CD4-positive, alpha-beta memory T cell (primary cell): Measurements from ENCODE around the gene KRTAP10-5. TPM values are rescaled to one million over a fixed set of nuclear protein-coding genes. Genes with fewer than 3 reads are reported as not detected.
A peak's percentile ranks its signal among the peaks of the same experiment; 100 is the strongest.

ENCODE experiments used
- CTCF ChIA-PET: fragments of 350-600 bp; sonication (Branson Sonifier 250); formaldehyde crosslinking; loops from one replicate; lab custom pipeline; 2021; ENCODE audit warnings: inconsistent platforms; ENCODE audit not compliant: partially characterized antibody; lab: Charles Lee
- POLR2A ChIA-PET: fragments of 350-600 bp; sonication (Branson Sonifier 250); formaldehyde crosslinking; loops from one replicate; lab custom pipeline; 2021; ENCODE audit not compliant: partially characterized antibody; lab: Charles Lee
- DNase-seq, 5 donors: peaks; one replicate each; pipeline versions ENCODE4 v3.0.0 to v3.0.0-alpha.2; 2020 to 2022; ENCODE audit warnings: mixed read lengths in 1 of 5
- H3K27ac ChIP-seq: one replicate; pipeline ENCODE4 v1.7.0; 2013; ENCODE audit warnings: low read depth, low read length
- H3K27me3 ChIP-seq: 2 replicates; pipeline ENCODE4 v1.7.0; 2013; ENCODE audit warnings: mild to moderate bottlenecking, low read length, moderate library complexity; ENCODE audit not compliant: insufficient read depth
- H3K36me3 ChIP-seq: 2 replicates; pipeline ENCODE4 v1.7.0; 2013; ENCODE audit warnings: mild to moderate bottlenecking, low read length, moderate library complexity; ENCODE audit not compliant: insufficient read depth
- H3K4me1 ChIP-seq: 2 replicates; pipeline ENCODE4 v1.7.0; 2013; ENCODE audit warnings: mild to moderate bottlenecking, low read length, moderate library complexity; ENCODE audit not compliant: insufficient read depth
- H3K4me3 ChIP-seq, 2 donors: one replicate each; pipeline ENCODE4 v1.7.0; 2013; ENCODE audit warnings: low read length in 2 of 2, mild to moderate bottlenecking in 1 of 2
- H3K9me3 ChIP-seq, 2 donors: one replicate each; pipeline ENCODE4 v1.7.0; 2013; ENCODE audit warnings: low read length in 2 of 2, control low read depth in 1 of 2; ENCODE audit not compliant: control insufficient read depth in 1 of 2
- H3K27ac Mint-ChIP-seq, 7 donors: one replicate each; pipeline ENCODE4 v1.8.0; 2020 to 2021; ENCODE audit warnings: mixed read lengths in 7 of 7, mild to moderate bottlenecking in 6 of 7, inconsistent platforms in 3 of 7, moderate library complexity in 3 of 7
- H3K27me3 Mint-ChIP-seq, 2 donors: one replicate each; pipeline ENCODE4 v1.8.0; 2020 to 2021; ENCODE audit warnings: mixed read lengths in 2 of 2
- H3K36me3 Mint-ChIP-seq, 2 donors: one replicate each; pipeline ENCODE4 v1.8.0; 2020 to 2021; ENCODE audit warnings: mixed read lengths in 2 of 2, inconsistent platforms in 1 of 2, mild to moderate bottlenecking in 1 of 2
- H3K4me1 Mint-ChIP-seq, 4 donors: one replicate each; pipeline ENCODE4 v1.8.0; 2020 to 2021; ENCODE audit warnings: mixed read lengths in 4 of 4, mild to moderate bottlenecking in 1 of 4
- H3K4me3 Mint-ChIP-seq, 8 donors: one replicate each; pipeline ENCODE4 v1.8.0; 2020 to 2021; ENCODE audit warnings: mixed read lengths in 8 of 8, mild to moderate bottlenecking in 7 of 8, moderate library complexity in 6 of 8, inconsistent platforms in 3 of 8
- H3K9me3 Mint-ChIP-seq, 8 donors: one replicate each; pipeline ENCODE4 v1.8.0; 2020 to 2021; ENCODE audit warnings: mixed read lengths in 8 of 8, mild to moderate bottlenecking in 5 of 8, inconsistent platforms in 3 of 8, moderate library complexity in 1 of 8
- intact Hi-C: fragments of 100-400 bp; cut with micrococcal nuclease; formaldehyde crosslinking; loops from one replicate; pipeline ENCODE4 v1.15.1; 2023
- polyA plus RNA-seq, 2 donors: library from polyadenylated mRNA; unstranded; fragments of 300-500 nt; fragmentation: Illumina TruSeq; gene quantifications; one replicate each; pipeline ENCODE4 v1.2.3, GENCODE V29; 2021
- total RNA-seq, 2 experiments: library from RNA; stranded (reverse); gene quantifications; one replicate each; pipeline ENCODE4 v1.2.3, GENCODE V29; 2021

The KRTAP10-5 gene
- total and polyA plus RNA-seq, 4 experiments from 2014 or later = not detected

- Mint-ChIP-seq H3K9me3 (peaks cover 0 to 36% (median 27%) of the 10 kb centered on the region in 8 donors), H3K36me3 (peaks cover 13 to 27% of the 10 kb centered on the region in 2 donors), H3K4me1 (peaks cover 19 to 35% (median 28%) of the 10 kb centered on the region in 4 donors), H3K27me3 (no peaks in the 10 kb centered on the region), H3K27ac (peak overlapping the region in 1 of 7 donors; percentile 42), H3K4me3 (no peak overlapping the region)
- no peaks in the 10 kb centered on the region for H3K36me3 ChIP-seq
- H3K4me1 ChIP-seq = peaks cover 20% of the 10 kb centered on the region
- no peaks in the 10 kb centered on the region for H3K27me3 ChIP-seq
- POLR2A ChIA-PET = interaction anchor here (0.6 to 3.1 kb wide), 2 partner anchors 108 to 536 kb away, joined by 3 to 36 read pairs; partner anchors contain the start of gene KRTAP12-3
- no peak for DNase-seq
- intact Hi-C loops = loop anchor here (10.0 kb wide), 1 partner anchor 65 kb away; the partner anchor contains the start of gene KRTAP10-8
- CTCF ChIA-PET = no interaction called here
- H3K4me3 ChIP-seq = no peak overlapping the region
- no peak overlapping the region for H3K27ac ChIP-seq
- H3K9me3 ChIP-seq = no peaks in the 10 kb centered on the region
Observed at GRCh38 chr21:44549525-44550211, 30.7 kb downstream of the KRTAP10-5 start.

GRCh38 chr21:44548922-44549321 is 31.5 kb downstream of the KRTAP10-5 start:
- Histone ChIP-seq H3K4me3 (no peak overlapping the region), H3K27ac (no peak overlapping the region), H3K36me3 (no peaks in the 10 kb centered on the region), H3K4me1 (peaks cover 20% of the 10 kb centered on the region), H3K27me3 (no peaks in the 10 kb centered on the region), H3K9me3 (no peaks in the 10 kb centered on the region)
- no peak for DNase-seq
- H3K4me1 Mint-ChIP-seq = peaks cover 19 to 35% (median 28%) of the 10 kb centered on the region in 4 donors
- intact Hi-C loops = loop anchor here (10.0 kb wide), 1 partner anchor 66 kb away; the partner anchor contains the start of gene KRTAP10-8
- peak overlapping the region in 2 of 8 donors; percentile 26 to 53 for H3K4me3 Mint-ChIP-seq
- peaks cover 13 to 27% of the 10 kb centered on the region in 2 donors for H3K36me3 Mint-ChIP-seq
- ChIA-PET POLR2A (interaction anchor here (3.1 kb wide), 1 partner anchor 109 kb away, joined by 36 read pairs; the partner anchor contains the start of gene KRTAP12-3), CTCF (no interaction called here)
- peaks cover 0 to 38% (median 27%) of the 10 kb centered on the region in 8 donors for H3K9me3 Mint-ChIP-seq
- H3K27ac Mint-ChIP-seq = peak overlapping the region in 2 of 7 donors; percentile 41 to 54
- no peaks in the 10 kb centered on the region for H3K27me3 Mint-ChIP-seq

DNA sequence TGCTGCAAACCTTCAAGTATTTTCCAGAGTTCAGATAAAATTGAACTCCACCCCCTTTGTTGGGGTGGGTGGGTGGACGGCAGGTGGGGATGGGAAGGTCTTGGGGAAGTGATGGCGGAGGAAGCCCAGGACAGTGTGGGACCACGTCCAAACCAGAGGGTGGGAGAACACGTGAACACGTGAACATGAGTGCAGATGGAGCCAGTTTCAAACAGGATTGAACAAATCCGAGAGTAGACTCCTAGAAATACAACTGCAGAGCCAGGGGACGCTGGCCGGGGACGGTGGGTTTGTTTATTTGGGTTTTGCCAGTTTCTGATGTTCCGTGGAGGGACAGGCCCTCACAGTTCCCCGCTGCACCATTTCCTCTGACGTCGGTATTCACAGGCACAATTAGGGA is 32.0 kb downstream of the KRTAP10-5 start:
- Histone ChIP-seq H3K27ac (no peak overlapping the region), H3K4me1 (peaks cover 20% of the 10 kb centered on the region), H3K4me3 (no peak overlapping the region), H3K27me3 (no peaks in the 10 kb centered on the region), H3K9me3 (no peaks in the 10 kb centered on the region), H3K36me3 (no peaks in the 10 kb centered on the region)
- CTCF ChIA-PET = interaction anchor here (1.7 kb wide), 2 partner anchors 12 to 194 kb away, joined by 7 to 8 read pairs; no protein-coding TSS in a partner anchor
- no peaks in the 10 kb centered on the region for H3K27me3 Mint-ChIP-seq
- peak overlapping the region in 5 of 7 donors; percentile 41 to 96 (median 87) for H3K27ac Mint-ChIP-seq
- POLR2A ChIA-PET = interaction anchor here (1.4 to 3.1 kb wide), 3 partner anchors 70 to 175 kb away, joined by 4 to 36 read pairs (median 28); partner anchors contain the start of gene KRTAP12-3
- peak overlapping the region in 6 of 8 donors; percentile 21 to 86 (median 65) for H3K4me3 Mint-ChIP-seq
- intact Hi-C loops = loop anchor here (10.0 kb wide), 1 partner anchor 66 kb away; the partner anchor contains the start of gene KRTAP10-8
- DNase-seq = no peak
- peaks cover 0 to 34% (median 26%) of the 10 kb centered on the region in 8 donors for H3K9me3 Mint-ChIP-seq
- H3K4me1 Mint-ChIP-seq = peaks cover 19 to 35% (median 28%) of the 10 kb centered on the region in 4 donors
- H3K36me3 Mint-ChIP-seq = peaks cover 13 to 27% of the 10 kb centered on the region in 2 donors

- ChIA-PET CTCF (interaction anchor here (0.7 to 1.8 kb wide), 10 partner anchors 11 to 245 kb away, joined by 3 to 13 read pairs (median 4); no protein-coding TSS in a partner anchor), POLR2A (interaction anchor here (0.6 to 3.1 kb wide), 12 partner anchors 16 to 384 kb away, joined by 3 to 36 read pairs (median 4); partner anchors contain the start of genes KRTAP12-3, PTTG1IP and TSPEAR)
- Histone ChIP-seq H3K36me3 (no peaks in the 10 kb centered on the region), H3K27ac (no peak overlapping the region), H3K9me3 (no peaks in the 10 kb centered on the region), H3K4me3 (peak overlapping the region in 1 of 2 donors; percentile 35), H3K4me1 (peaks cover 20% of the 10 kb centered on the region), H3K27me3 (no peaks in the 10 kb centered on the region)
- peaks cover 19 to 35% (median 28%) of the 10 kb centered on the region in 4 donors for H3K4me1 Mint-ChIP-seq
- peaks cover 0 to 34% (median 24%) of the 10 kb centered on the region in 8 donors for H3K9me3 Mint-ChIP-seq
- peaks cover 13 to 27% of the 10 kb centered on the region in 2 donors for H3K36me3 Mint-ChIP-seq
- H3K27ac Mint-ChIP-seq = peak overlapping the region; percentile 82 to 95 (median 87)
- H3K4me3 Mint-ChIP-seq = peak overlapping the region; percentile 76 to 86 (median 82)
- no peaks in the 10 kb centered on the region for H3K27me3 Mint-ChIP-seq
- peak; percentile 43 to 58 (median 50) for DNase-seq
- intact Hi-C loops = loop anchor here (10.0 kb wide), 1 partner anchor 67 kb away; the partner anchor contains the start of gene KRTAP10-8
Observed at GRCh38 chr21:44547656-44548331, 32.6 kb downstream of the KRTAP10-5 start.

- peaks cover 0 to 4% of the 10 kb centered on the region in 2 donors for H3K27me3 Mint-ChIP-seq
- ChIA-PET POLR2A (interaction anchor here (0.6 kb wide), 1 partner anchor 12 kb away, joined by 3 read pairs; no protein-coding TSS in a partner anchor), CTCF (interaction anchor here (1.2 kb wide), 1 partner anchor 34 kb away, joined by 3 read pairs; no protein-coding TSS in a partner anchor)
- peaks cover 13 to 25% of the 10 kb centered on the region in 2 donors for H3K36me3 Mint-ChIP-seq
- Histone ChIP-seq H3K27ac (no peak overlapping the region), H3K4me1 (peaks cover 20% of the 10 kb centered on the region), H3K27me3 (no peaks in the 10 kb centered on the region), H3K4me3 (no peak overlapping the region), H3K9me3 (no peaks in the 10 kb centered on the region), H3K36me3 (no peaks in the 10 kb centered on the region)
- intact Hi-C loops = loop anchor here (10.0 kb wide), 1 partner anchor 70 kb away; the partner anchor contains the start of gene KRTAP10-8
- H3K9me3 Mint-ChIP-seq = peaks cover 0 to 34% (median 24%) of the 10 kb centered on the region in 8 donors
- DNase-seq = no peak
- H3K4me3 Mint-ChIP-seq = no peak overlapping the region
- H3K4me1 Mint-ChIP-seq = peaks cover 19 to 30% (median 28%) of the 10 kb centered on the region in 4 donors
- no peak overlapping the region for H3K27ac Mint-ChIP-seq
Observed at GRCh38 chr21:44544566-44544965, 35.8 kb downstream of the KRTAP10-5 start.

GRCh38 chr21:44542716-44543115 is 37.7 kb downstream of the KRTAP10-5 start:
- POLR2A ChIA-PET = no interaction called here
- H3K36me3 ChIP-seq = no peaks in the 10 kb centered on the region
- Mint-ChIP-seq H3K27me3 (peaks cover 0 to 6% of the 10 kb centered on the region in 2 donors), H3K4me1 (peaks cover 10 to 15% (median 11%) of the 10 kb centered on the region in 4 donors), H3K4me3 (no peak overlapping the region), H3K9me3 (peaks cover 0 to 32% (median 22%) of the 10 kb centered on the region in 8 donors), H3K27ac (no peak overlapping the region), H3K36me3 (peaks cover 10 to 20% of the 10 kb centered on the region in 2 donors)
- no peaks in the 10 kb centered on the region for H3K9me3 ChIP-seq
- CTCF ChIA-PET = no interaction called here
- no peaks in the 10 kb centered on the region for H3K27me3 ChIP-seq
- no peak for DNase-seq
- intact Hi-C loops = loop anchor here (10.0 kb wide), 1 partner anchor 72 kb away; the partner anchor contains the start of gene KRTAP10-8
- no peak overlapping the region for H3K4me3 ChIP-seq
- no peak overlapping the region for H3K27ac ChIP-seq
- H3K4me1 ChIP-seq = peaks cover 11% of the 10 kb centered on the region
